ENCODE data around the gene RAD9B. TPM values are rescaled to one million over a fixed set of nuclear protein-coding genes. Genes with fewer than 3 reads are reported as not detected.

The RAD9B gene
- total RNA-seq, 1 donor from 2014 or later: 0.17 TPM

- H3K4me3 Mint-ChIP-seq: no peak overlapping the region
- H3K4me3 ChIP-seq: no peak overlapping the region
- TF ChIP-seq EZH2 (IDR thresholded peaks at IDR 0.05) (no peak), CTCF (IDR thresholded peaks at IDR 0.05) (no peak), EZH2phosphoT487 (IDR thresholded peaks at IDR 0.05) (no peak)
- no peak overlapping the region for H3K27ac ChIP-seq
- H4K20me1 ChIP-seq (ENCODE audit: low read depth): peaks cover 6% of the 10 kb centered on the region
- no peak overlapping the region for H3K27ac Mint-ChIP-seq
- H3K36me3 ChIP-seq: no peaks in the 10 kb centered on the region
- H3F3A ChIP-seq (ENCODE audit: low read depth): no peaks in the 10 kb centered on the region
- no peaks in the 10 kb centered on the region for H3K9me3 Mint-ChIP-seq
- no peaks in the 10 kb centered on the region for H3K4me1 Mint-ChIP-seq
- H3K27me3 ChIP-seq: no peaks in the 10 kb centered on the region
- no peaks in the 10 kb centered on the region for H3K9me3 ChIP-seq (ENCODE audit: low read depth)
- peaks cover 10% of the 10 kb centered on the region for H3K36me3 Mint-ChIP-seq
- H2AFZ ChIP-seq (replicated peaks): no peak overlapping the region
- no peak for DNase-seq (ENCODE audit: low spot score)
- no peaks in the 10 kb centered on the region for H3K4me1 ChIP-seq
- H3K79me2 ChIP-seq (ENCODE audit: low read depth): no peaks in the 10 kb centered on the region
- no peak overlapping the region for H3K4me2 ChIP-seq
- H3K27me3 Mint-ChIP-seq (ENCODE audit: insufficient read depth, low read depth): peaks cover 2% of the 10 kb centered on the region
- H3K9ac ChIP-seq: no peak overlapping the region
Measured at GRCh38 chr12:110533607-110534006, 31.5 kb downstream of the RAD9B start.

- peaks cover 8% of the 10 kb centered on the region for H3K36me3 Mint-ChIP-seq
- no peak overlapping the region for H3K9ac ChIP-seq
- no peaks in the 10 kb centered on the region for H3K79me2 ChIP-seq (ENCODE audit: low read depth)
- DNase-seq (ENCODE audit: low spot score): no peak
- H3K4me1 Mint-ChIP-seq: no peaks in the 10 kb centered on the region
- peaks cover 8% of the 10 kb centered on the region for H4K20me1 ChIP-seq (ENCODE audit: low read depth)
- no peak overlapping the region for H3K4me2 ChIP-seq
- no peaks in the 10 kb centered on the region for H3K36me3 ChIP-seq
- H3K4me1 ChIP-seq: no peaks in the 10 kb centered on the region
- no peak overlapping the region for H3K4me3 Mint-ChIP-seq
- no peak overlapping the region for H3K27ac Mint-ChIP-seq
- H2AFZ ChIP-seq (replicated peaks): no peak overlapping the region
- no peaks in the 10 kb centered on the region for H3K9me3 Mint-ChIP-seq
- no peak for TF ChIP-seq EZH2 (IDR thresholded peaks at IDR 0.05)
- TF ChIP-seq EZH2phosphoT487 (IDR thresholded peaks at IDR 0.05): no peak
- TF ChIP-seq CTCF (IDR thresholded peaks at IDR 0.05): no peak
- no peak overlapping the region for H3K4me3 ChIP-seq
- no peaks in the 10 kb centered on the region for H3K9me3 ChIP-seq (ENCODE audit: low read depth)
- H3K27ac ChIP-seq: no peak overlapping the region
- no peaks in the 10 kb centered on the region for H3K27me3 Mint-ChIP-seq (ENCODE audit: insufficient read depth, low read depth)
- H3K27me3 ChIP-seq: no peaks in the 10 kb centered on the region
- no peaks in the 10 kb centered on the region for H3F3A ChIP-seq (ENCODE audit: low read depth)
Measured at GRCh38 chr12:110534811-110535210, 32.7 kb downstream of the RAD9B start.

- Histone ChIP-seq H3F3A (ENCODE audit: low read depth) (no peaks in the 10 kb centered on the region), H3K27ac (no peak overlapping the region), H3K4me1 (no peaks in the 10 kb centered on the region), H3K27me3 (no peaks in the 10 kb centered on the region), H4K20me1 (ENCODE audit: low read depth) (peaks cover 8% of the 10 kb centered on the region), H3K9ac (no peak overlapping the region), H3K36me3 (no peaks in the 10 kb centered on the region), H2AFZ (replicated peaks) (no peak overlapping the region), H3K9me3 (ENCODE audit: low read depth) (no peaks in the 10 kb centered on the region), H3K79me2 (ENCODE audit: low read depth) (no peaks in the 10 kb centered on the region), H3K4me3 (no peak overlapping the region), H3K4me2 (no peak overlapping the region)
- Mint-ChIP-seq H3K27ac (no peak overlapping the region), H3K36me3 (peaks cover 9% of the 10 kb centered on the region), H3K9me3 (no peaks in the 10 kb centered on the region), H3K27me3 (ENCODE audit: insufficient read depth, low read depth) (no peaks in the 10 kb centered on the region), H3K4me1 (no peaks in the 10 kb centered on the region), H3K4me3 (no peak overlapping the region)
- no peak for TF ChIP-seq EZH2 (IDR thresholded peaks at IDR 0.05)
- TF ChIP-seq EZH2phosphoT487 (IDR thresholded peaks at IDR 0.05): no peak
- TF ChIP-seq CTCF (IDR thresholded peaks at IDR 0.05): no peak
- DNase-seq (ENCODE audit: low spot score): no peak
Measured at GRCh38 chr12:110536834-110537604, 34.9 kb downstream of the RAD9B start.
